Renal cortex interstitium (tissue), 11 donors: ENCODE measurements around the gene SQOR. TPM values are rescaled to one million over a fixed set of nuclear protein-coding genes. Genes with fewer than 3 reads are reported as not detected.
"Not testable (repeated sequence)": the region's sequence is repeated elsewhere in the genome, so short reads cannot be mapped to it uniquely, and the experiment has no call there.

ENCODE experiments used
- DNase-seq, 11 donors: peaks; one replicate each; pipeline ENCODE4 v3.0.0-alpha.2; 2013; ENCODE audit warnings: low read depth in 9 of 11, low spot score in 4 of 11; ENCODE audit errors: extremely low read depth in 1 of 11
- polyA plus RNA-seq, 3 donors: library from polyadenylated mRNA; unstranded; fragments of 120-200 nt; gene quantifications; one replicate each; pipeline ENCODE4 v1.2.1, GENCODE V29; 2013; ENCODE audit not compliant: insufficient read length in 3 of 3

Gene SQOR
- polyA plus RNA-seq, 3 donors: 22.0 to 23.0 (median 22.1) TPM

DNA sequence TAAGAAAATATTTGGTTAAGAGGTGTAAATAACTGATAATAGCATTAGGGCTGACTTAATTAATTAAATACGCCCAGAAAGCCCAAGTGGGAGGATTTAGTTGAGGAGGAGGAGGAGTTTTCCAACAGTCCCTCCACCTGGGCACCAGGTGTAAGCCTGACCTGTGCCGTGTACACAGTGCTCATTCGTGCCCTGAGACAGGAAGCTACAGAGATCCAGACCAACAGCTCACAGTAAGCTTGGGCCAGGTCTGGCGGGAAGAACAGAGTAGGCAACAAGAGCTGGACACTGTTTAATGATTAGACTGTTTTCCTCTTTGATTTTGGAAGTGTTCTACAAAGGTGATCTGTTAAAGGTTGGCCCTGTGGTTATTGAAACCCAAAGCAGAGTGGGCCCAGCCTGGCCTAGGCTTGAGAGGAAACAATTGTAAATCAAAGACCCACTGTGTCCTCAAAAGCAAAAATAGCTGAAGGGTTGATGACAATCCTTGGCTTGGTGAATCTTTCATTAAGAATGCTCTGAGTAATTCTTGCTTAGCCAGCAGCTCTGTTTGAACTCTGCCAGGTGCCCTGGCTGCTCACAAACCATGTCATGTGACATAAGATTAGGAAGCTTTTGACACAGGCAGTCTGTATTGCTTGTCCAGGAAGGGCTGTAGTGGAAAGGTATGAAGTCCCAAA, 13.8 kb downstream of the SQOR start:
- no peak for DNase-seq

- not testable (repeated sequence) for DNase-seq
Observed at GRCh38 chr15:45650007-45650406, 15.2 kb downstream of the SQOR start.

- no peak for DNase-seq
Observed at GRCh38 chr15:45650889-45651525, 16.2 kb downstream of the SQOR start.

- DNase-seq: no peak
Observed at GRCh38 chr15:45653702-45654424, 19.0 kb downstream of the SQOR start.

DNA sequence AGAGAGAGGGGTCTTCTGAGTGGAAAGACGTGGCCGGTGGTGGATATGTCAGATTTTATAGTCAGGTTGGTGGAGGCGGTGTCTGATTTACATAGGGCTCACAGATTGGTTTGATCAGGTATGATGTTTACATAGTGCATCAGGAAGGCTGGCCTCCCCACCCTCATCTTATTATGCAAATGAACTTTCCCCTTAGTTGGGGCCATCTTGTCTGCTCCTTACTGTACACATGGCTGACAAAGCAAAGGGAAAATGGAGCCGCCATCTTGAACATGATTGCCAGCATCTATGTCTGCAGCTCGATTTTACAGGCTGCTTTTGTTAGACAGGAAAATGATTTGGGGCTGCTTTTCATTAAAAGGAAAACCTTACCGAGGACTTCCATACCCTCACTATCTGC, 19.9 kb downstream of the SQOR start:
- no peak for DNase-seq

DNA sequence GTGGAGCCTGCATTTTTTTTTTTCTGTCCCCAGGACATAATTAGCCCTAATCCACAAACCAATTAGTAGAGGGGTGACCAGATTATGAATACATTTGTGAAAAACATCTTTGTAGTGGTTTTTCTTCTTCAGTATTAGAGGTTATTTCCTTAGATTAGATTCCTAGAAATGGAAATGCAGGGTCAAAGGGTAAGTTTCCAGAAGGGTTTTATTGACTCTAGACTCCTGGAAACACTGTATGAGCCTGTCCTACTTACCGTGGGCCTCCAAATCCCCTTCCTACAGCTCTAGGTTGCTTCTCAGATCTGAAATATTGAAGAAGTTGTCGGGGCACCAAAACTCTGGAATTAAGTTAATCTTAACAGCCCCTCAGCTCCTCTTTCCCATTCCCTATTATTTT, 22.4 kb downstream of the SQOR start:
- DNase-seq: no peak

DNA sequence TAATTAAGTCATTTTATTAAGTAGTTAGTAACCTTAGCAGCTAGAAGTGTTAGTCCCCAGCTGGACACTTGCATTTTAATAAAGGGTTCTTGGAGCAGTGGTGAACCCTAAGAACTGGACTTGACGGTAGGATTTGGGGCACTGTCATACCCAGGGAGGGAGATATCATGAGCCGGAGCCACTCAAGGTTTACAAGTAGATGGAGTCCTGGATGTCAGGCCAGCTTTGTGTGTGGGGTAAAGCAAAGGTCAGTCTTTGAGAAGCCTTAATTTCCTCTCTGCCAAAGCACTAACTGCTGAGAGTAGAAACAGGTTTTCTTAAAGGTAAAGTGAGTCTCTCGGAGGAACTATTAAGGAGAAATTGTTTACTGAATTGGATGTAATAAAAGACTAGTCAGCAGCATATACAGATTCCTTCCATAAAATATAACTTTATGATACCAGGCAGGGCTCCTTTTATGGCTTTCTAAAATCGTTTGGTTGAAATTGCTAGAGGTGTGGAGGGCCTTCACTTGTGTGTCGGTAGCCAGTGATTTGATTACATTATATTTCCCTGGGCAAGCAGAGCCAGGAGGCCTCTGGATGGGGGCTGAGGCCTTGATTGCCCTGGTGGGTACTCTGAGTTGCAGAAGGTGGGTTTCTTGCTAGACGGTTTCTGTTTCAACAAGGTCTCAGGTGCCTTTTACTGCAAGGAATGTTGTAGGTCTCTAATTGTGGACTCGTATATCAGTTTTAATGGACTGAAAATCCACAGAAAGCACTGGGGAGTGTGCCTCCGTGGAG, 23.1 kb downstream of the SQOR start:
- DNase-seq: no peak

GRCh38 chr15:45660231-45660979, 25.6 kb downstream of the SQOR start:
- no peak for DNase-seq

GRCh38 chr15:45662375-45662774, 27.5 kb downstream of the SQOR start:
- no peak for DNase-seq

DNA sequence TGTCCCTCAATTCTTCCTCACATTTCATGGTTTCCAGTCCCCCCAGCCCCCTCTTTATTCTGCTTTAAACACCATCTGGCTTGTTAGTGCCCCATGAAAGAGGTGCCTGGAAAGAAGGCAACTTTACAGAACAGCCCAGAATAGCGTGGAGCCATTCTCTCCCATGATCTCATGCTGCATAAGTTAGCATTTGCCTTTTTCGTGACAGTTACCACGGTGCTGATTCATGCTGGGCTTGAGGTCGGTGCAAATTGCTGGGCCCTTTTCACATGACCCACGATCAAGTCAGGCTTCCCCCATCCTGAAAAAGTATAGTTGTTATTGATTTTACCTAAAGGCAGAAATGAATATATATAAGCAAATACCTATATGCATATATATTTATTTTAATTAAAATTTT, 29.6 kb downstream of the SQOR start:
- no peak for DNase-seq

GRCh38 chr15:45665261-45665660, 30.4 kb downstream of the SQOR start:
- no peak for DNase-seq

- DNase-seq: no peak
Observed at GRCh38 chr15:45666119-45666875, 31.5 kb downstream of the SQOR start.

GRCh38 chr15:45667002-45667401, 32.2 kb downstream of the SQOR start:
- no peak for DNase-seq

DNA sequence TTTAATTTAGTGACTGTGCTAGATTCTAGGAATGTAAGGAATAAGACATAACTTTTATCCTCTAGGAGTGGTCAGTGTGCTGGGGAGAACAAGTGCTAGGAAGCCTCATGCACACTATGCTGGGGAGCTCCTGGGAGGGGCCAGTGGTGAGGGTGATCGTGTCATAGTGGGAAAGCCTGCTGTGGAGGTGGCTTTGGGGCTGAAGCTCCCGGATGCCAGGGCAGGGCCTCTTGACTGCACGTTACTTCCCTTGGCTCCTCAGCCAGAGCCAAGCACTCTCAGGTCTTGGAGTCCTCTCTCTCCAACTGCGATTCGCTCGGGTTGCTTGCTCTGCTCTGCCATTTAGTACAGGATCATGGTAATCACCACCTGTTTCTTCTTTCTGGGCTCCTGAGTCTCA, 33.6 kb downstream of the SQOR start:
- DNase-seq: no peak

GRCh38 chr15:45669422-45669821, 34.6 kb downstream of the SQOR start:
- DNase-seq: no peak

DNA sequence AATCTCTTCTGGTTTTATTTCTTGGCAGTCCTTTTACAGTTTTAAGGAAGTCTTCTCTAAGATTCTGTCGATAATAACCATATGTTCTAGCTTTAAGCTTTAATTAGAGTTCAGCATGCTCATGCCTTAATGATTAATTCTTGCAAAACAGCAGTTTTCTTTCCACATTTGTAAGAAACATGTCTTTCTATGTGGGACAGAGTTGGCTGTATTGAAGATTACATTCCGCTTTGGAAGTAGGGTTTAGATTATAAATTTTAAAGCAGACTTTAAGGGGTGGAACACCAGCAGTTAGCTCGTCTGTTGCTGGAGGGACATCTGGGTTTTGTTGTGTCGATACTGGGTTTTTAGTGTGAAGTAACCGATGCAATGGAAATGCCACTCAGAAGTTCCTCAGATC, 35.3 kb downstream of the SQOR start:
- DNase-seq: peak in 2 of 11 donors; percentile 12 to 15

DNA sequence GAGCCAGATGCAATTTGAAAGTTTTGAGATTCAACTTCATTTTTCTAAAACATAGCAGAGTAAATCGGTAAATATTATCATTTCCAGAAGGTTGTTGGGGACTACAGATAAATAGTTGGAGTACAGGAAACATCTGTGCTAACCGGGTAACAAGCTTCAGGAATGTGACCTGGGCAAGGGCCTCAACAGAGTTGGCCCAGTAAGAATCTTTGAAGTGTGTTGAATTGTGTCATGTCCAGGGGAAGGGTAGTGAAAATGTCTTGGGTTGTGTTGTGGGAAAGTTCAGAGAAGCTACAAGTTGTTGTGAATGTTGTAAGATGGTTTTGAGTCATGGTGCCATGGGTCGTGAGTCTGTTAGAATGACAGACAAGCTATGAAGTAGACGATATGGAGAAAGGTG, 35.7 kb downstream of the SQOR start:
- DNase-seq: no peak

GRCh38 chr15:45674677-45675076, 39.8 kb downstream of the SQOR start:
- no peak for DNase-seq
